Panc1 (cell line): Measurements from ENCODE around the gene NDUFB11. TPM values are rescaled to one million over a fixed set of nuclear protein-coding genes. Genes with fewer than 3 reads are reported as not detected.

ENCODE experiments used
- ATAC-seq: fragments of 200-7000 bp; cut with Tn5 transposase; 2 replicates; pipeline ENCODE4 v1.9.1; 2020; ENCODE audit warnings: mild to moderate bottlenecking, moderate library complexity
- BruUV-seq: library from RNA; stranded (reverse); fragments of 400-500 nt; replicated peaks from 2 replicates; lab custom pipeline; 2021; lab: Mats Ljungman, UMichigan
- CTCF ChIA-PET: fragments of 300-600 bp; sonication (Branson Sonifier 250); formaldehyde crosslinking; loops from one replicate; lab custom pipeline; 2022; ENCODE audit warnings: antibody characterized with exemption; lab: Charles Lee
- POLR2A ChIA-PET: fragments of 300-600 bp; sonication (Branson Sonifier 250); formaldehyde crosslinking; loops from one replicate; lab custom pipeline; 2022; ENCODE audit warnings: antibody characterized with exemption; lab: Charles Lee
- DNase-seq: peaks from one replicate; pipeline ENCODE4 v3.0.0-alpha.2; 2010; ENCODE audit warnings: low read depth, low spot score
- H3K27ac ChIP-seq: 2 replicates; pipeline ENCODE4 v1.5.1; 2011; ENCODE audit warnings: mild to moderate bottlenecking, low read length, inconsistent platforms
- H3K27me3 ChIP-seq: fragments of 200-500 bp; sonication (Bioruptor generic); 2 replicates; pipeline ENCODE4 v1.6.0; 2014; ENCODE audit warnings: low read length, inconsistent platforms; ENCODE audit not compliant: control insufficient read depth, insufficient read depth
- H3K36me3 ChIP-seq: fragments of 200-500 bp; sonication (Bioruptor generic); 2 replicates; pipeline ENCODE4 v1.5.1; 2014; ENCODE audit warnings: inconsistent platforms, mild to moderate bottlenecking, low read length, moderate library complexity; ENCODE audit not compliant: control insufficient read depth, insufficient read depth
- H3K4me1 ChIP-seq: 2 replicates; pipeline ENCODE4 v1.5.1; 2011; ENCODE audit warnings: inconsistent platforms, mild to moderate bottlenecking, low read length, moderate library complexity; ENCODE audit not compliant: control insufficient read depth, insufficient read depth
- H3K4me3 ChIP-seq, 2 experiments: 2 replicates each; pipeline ENCODE4 v1.5.1; 2011 to 2012; ENCODE audit warnings: low read depth in 2 of 2, low read length in 2 of 2, mild to moderate bottlenecking in 2 of 2, inconsistent platforms in 1 of 2, moderate library complexity in 1 of 2
- H3K9me3 ChIP-seq: fragments of 200-500 bp; sonication (Bioruptor generic); 2 replicates; pipeline ENCODE4 v1.5.1; 2014; ENCODE audit warnings: low read depth, mild to moderate bottlenecking, inconsistent platforms, low read length, moderate library complexity; ENCODE audit not compliant: control insufficient read depth, insufficient read depth
- POLR2AphosphoS5 ChIP-seq: IDR thresholded peaks from 2 replicates; pipeline ENCODE4 v1.6.1; 2012; ENCODE audit warnings: mild to moderate bottlenecking, low read depth, low read length, moderate library complexity
- REST ChIP-seq, 2 experiments: IDR thresholded peaks; 2 replicates each; pipeline ENCODE4 v1.6.1; 2011 to 2012; ENCODE audit warnings: low read depth in 2 of 2, control low read depth in 1 of 2, low read length in 1 of 2, mild to moderate bottlenecking in 1 of 2, moderate library complexity in 1 of 2; ENCODE audit not compliant: insufficient read depth in 1 of 2
- SIN3A ChIP-seq: IDR thresholded peaks from 2 replicates; pipeline ENCODE4 v1.6.1; 2012; ENCODE audit warnings: low read depth, mild to moderate bottlenecking, low read length, moderate library complexity, borderline replicate concordance; ENCODE audit not compliant: insufficient read depth
- TCF7L2 ChIP-seq: IDR thresholded peaks from 2 replicates; pipeline ENCODE4 v1.6.1; 2011; ENCODE audit warnings: mild to moderate bottlenecking, low read depth, low read length, inconsistent platforms
- in situ Hi-C: cut with HindIII; loops from 2 replicates; pipeline ENCODE4 v1.10.0; 2016; ENCODE audit warnings: low sequenced_read_pairs, low pct_unique_long_range_greater_than_20kb
- intact Hi-C: fragments of 100-400 bp; cut with micrococcal nuclease; formaldehyde crosslinking; loops from one replicate; pipeline ENCODE4 v1.10.0; 2022; ENCODE audit not compliant: unreplicated experiment
- total RNA-seq: library from RNA; stranded (reverse); gene quantifications from one replicate; pipeline ENCODE4 v1.2.1, GENCODE V29; 2021; ENCODE audit not compliant: unreplicated experiment
- TF ChIP-seq, protein P1 (sequence below): fragments of 450-650 bp; IDR thresholded peaks from 2 replicates; pipeline ENCODE4 v1.5.1; 2017; ENCODE audit warnings: mild to moderate bottlenecking

NDUFB11 gene
- total RNA-seq, 1 experiment from 2014 or later: 109 TPM

DNA sequence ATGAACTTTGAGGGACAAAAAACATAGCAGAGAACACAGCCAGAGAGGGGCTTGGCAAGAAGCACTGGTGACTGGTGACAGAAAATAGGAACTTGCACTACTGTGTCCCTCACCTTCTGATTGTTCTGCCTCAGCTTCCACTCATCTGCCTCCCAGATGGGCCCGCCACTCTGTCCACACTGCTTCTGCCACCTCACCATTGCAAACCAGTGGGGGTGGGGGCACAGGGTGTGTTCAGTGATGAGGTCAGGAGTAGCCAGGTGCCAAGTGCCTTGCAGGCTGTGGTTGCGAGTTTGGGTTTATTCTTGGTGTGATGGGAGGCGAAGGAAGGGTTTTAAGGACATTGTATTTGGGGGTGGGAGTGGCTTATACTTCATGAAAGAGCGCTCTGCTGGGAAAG lies 40.0 kb upstream of the NDUFB11 start:
- Histone ChIP-seq H3K27ac (no peak overlapping the region), H3K36me3 (peaks cover 3% of the 10 kb centered on the region), H3K4me3 (no peak overlapping the region), H3K27me3 (no peaks in the 10 kb centered on the region), H3K9me3 (no peaks in the 10 kb centered on the region), H3K4me1 (no peaks in the 10 kb centered on the region)
- intact Hi-C loops: no loop called here
- no peak for TF ChIP-seq REST (IDR thresholded peaks at IDR 0.05; ENCODE audit: insufficient read depth in 1 of 2, low read depth in 2 of 2, low read length in 1 of 2)
- TF ChIP-seq POLR2AphosphoS5: no peak
- TF ChIP-seq TCF7L2: no peak
- TF ChIP-seq, protein P1, sequence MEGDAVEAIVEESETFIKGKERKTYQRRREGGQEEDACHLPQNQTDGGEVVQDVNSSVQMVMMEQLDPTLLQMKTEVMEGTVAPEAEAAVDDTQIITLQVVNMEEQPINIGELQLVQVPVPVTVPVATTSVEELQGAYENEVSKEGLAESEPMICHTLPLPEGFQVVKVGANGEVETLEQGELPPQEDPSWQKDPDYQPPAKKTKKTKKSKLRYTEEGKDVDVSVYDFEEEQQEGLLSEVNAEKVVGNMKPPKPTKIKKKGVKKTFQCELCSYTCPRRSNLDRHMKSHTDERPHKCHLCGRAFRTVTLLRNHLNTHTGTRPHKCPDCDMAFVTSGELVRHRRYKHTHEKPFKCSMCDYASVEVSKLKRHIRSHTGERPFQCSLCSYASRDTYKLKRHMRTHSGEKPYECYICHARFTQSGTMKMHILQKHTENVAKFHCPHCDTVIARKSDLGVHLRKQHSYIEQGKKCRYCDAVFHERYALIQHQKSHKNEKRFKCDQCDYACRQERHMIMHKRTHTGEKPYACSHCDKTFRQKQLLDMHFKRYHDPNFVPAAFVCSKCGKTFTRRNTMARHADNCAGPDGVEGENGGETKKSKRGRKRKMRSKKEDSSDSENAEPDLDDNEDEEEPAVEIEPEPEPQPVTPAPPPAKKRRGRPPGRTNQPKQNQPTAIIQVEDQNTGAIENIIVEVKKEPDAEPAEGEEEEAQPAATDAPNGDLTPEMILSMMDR: no peak
- TF ChIP-seq SIN3A: no peak
- DNase-seq: no peak
- in situ Hi-C loops: no loop called here
- POLR2A ChIA-PET: no interaction called here
- no TSS peak for BruUV-seq
- CTCF ChIA-PET: no interaction called here
- no peak for ATAC-seq

DNA sequence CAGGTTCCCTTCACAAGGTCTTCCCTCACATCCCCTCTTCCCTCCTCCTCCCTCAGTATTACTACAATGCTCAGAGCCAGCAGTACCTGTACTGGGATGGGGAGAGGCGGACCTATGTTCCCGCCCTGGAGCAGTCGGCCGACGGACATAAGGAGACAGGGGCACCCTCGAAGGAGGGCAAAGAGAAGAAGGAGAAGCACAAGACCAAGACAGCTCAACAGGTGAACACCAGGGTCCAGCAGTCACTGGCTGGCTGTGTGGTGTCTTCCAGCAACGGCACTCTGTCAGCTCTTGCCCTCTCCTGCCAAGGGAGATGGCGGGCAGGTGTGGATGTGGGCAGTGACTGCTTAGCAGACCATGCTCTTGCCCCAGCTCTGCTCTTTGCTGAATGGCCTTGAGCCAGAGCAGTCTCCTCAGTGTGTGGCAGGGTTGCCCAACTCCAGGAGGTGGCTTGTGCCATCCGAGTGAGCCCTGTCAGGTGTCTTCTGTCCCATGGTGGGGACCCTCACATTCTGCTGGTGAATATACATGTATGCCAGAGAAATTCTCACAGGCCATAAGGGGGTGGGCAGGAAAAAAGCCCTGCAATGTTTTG lies 37.7 kb upstream of the NDUFB11 start:
- no peak for ATAC-seq
- TF ChIP-seq TCF7L2 (no peak), REST (IDR thresholded peaks at IDR 0.05; ENCODE audit: insufficient read depth in 1 of 2, low read depth in 2 of 2, low read length in 1 of 2) (no peak), POLR2AphosphoS5 (no peak), SIN3A (no peak)
- TF ChIP-seq, protein P1: no peak
- no peaks in the 10 kb centered on the region for H3K27me3 ChIP-seq
- H3K4me3 ChIP-seq: no peak overlapping the region
- ChIA-PET POLR2A (no interaction called here), CTCF (no interaction called here)
- no peaks in the 10 kb centered on the region for H3K9me3 ChIP-seq
- in situ Hi-C loops: no loop called here
- no peaks in the 10 kb centered on the region for H3K4me1 ChIP-seq
- BruUV-seq: no TSS peak
- no peak for DNase-seq
- H3K36me3 ChIP-seq: peaks cover 3% of the 10 kb centered on the region
- H3K27ac ChIP-seq: no peak overlapping the region
- intact Hi-C loops: no loop called here
